ENCODE results near the gene KIF3A.

KIF3A gene

DNA sequence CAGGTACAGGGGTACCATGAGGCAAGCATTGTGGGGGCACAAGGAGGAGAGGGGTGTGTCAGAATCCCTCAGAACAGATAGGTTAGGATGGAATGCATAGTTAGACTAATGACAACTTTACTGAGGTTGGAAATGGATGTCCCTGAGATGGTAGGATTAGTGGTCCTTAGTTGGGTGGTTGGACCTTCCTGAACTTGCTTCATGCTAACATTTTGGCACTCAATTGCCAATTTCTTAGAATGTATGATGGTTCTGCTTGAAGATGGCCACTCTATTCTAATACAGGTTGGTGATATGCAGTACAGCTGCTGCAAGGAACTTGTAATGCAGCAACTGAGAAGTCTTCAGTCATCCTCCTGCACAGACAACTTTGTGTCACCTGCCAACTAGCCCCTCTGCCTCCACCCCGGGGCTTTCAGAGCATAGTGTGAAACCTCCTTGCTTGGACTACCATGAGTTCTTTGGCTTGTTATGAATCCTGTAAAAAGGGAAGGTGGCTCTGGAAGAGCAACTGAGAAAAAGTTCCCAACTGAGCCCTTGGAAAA is 15.3 kb upstream of the KIF3A start:
- no peak for DNase-seq

DNA sequence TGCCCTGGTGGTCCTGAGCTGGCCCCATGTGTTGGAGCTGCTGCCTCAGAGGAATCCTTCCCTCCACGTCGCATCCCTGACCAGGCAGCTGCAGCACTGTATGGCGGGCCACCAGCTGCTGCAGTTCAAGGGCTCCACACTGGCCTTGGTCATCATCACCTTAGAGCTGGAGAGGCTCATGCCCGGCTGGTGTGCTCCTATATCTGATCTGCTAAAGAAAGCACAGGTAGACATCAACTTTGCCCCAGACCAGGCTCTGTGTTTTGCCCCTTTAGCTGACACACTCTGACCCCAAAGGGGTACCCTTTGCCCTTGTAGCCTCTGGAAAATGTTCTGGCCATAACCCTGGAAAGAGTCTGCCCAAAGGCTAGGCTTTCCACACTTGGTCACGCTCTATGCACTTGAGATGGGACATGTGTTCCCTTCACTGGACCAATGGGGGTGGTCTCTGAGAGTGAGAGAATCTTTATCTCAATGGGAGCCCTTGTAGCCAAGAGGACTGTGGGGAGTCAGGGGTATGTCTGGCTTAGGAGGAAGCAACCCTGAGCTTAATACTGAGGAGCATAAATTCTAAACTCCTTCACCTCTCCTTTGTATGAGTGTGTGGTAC is 14.7 kb upstream of the KIF3A start:
- no peak for DNase-seq

DNA sequence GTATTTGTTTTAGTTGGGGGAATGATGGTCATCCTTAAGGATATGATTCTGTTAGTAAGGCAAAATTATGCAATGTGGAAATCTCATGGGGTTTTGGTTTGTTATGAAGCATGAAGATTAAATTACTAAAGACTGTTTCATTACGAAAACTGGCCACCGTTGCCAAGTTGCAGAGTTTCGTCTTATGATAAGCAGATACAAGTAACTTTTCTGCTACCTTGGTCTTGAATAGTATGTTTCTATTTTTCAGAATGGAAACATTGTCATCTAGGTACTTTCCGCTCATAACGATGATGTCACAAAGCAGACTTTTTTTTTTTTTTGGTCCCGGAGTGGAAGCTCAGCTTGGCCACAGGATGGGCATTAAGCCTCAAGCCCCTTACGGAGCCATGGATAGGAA is 14.1 kb upstream of the KIF3A start:
- DNase-seq: peak; percentile 20

GRCh38 chr5:132750471-132751230 is 13.3 kb upstream of the KIF3A start:
- DNase-seq: no peak

DNA sequence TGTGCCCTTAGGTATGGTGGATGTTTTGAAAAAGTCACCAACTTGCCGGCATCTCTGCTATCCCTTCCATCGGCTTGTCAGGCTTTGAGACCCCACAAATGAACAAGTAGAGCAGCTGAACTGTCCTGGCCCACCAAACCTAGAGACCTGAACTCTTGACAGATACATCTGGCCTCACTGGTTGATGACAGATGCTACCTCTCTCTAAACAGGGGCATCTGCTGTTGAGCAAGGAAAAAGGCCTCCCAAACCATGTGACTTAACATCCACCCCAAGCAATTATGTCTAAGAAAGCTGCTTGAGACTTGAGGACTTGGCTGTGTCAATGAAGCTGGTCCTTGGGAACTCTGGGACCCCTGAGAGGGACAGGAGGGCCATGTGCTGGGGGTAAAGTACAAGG is 12.2 kb upstream of the KIF3A start:
- no peak for DNase-seq

- DNase-seq: no peak
Observed at GRCh38 chr5:132748522-132749000, 11.2 kb upstream of the KIF3A start.

DNA sequence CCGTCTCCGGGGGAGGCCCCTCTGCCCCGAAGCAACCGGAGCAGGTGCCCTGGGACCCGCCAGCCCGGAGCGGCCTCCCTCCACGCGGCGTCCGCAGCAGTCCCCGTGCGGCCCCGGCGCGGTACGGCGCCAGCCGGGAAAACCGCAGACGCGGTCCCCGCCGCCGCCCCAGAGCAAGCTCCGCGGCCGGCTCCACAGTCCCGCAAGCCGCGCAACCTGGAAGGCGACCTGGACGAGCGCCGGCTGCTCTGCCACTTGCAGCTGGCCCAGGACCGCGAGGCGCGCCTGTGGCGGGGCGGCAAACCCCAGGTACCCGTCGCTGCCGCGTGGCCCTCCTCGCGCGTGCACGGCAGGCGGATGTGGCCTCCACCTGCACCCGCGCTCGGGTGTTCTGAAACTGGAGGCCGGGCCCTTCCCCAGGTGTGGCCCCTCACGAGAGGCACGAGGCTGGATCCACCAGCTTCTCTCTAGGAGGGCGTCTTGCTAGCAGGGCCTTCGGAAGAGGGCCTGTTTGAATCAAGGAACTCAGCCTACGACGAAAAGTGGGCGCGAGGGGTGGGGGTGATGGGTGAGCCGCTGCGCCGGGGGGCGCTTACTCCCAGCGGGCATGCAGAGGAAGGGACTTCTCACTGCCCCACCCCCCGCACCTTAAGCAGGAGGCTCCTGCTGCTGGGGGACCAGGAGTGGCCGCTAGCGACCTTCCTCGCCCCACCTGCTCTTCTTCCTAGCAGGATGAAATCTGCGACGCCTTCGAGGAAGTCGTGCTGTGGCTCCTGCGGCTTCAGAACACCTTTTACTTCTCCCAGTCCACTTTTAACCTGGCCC is 10.5 kb upstream of the KIF3A start:
- peak; percentile 64 for DNase-seq

DNA sequence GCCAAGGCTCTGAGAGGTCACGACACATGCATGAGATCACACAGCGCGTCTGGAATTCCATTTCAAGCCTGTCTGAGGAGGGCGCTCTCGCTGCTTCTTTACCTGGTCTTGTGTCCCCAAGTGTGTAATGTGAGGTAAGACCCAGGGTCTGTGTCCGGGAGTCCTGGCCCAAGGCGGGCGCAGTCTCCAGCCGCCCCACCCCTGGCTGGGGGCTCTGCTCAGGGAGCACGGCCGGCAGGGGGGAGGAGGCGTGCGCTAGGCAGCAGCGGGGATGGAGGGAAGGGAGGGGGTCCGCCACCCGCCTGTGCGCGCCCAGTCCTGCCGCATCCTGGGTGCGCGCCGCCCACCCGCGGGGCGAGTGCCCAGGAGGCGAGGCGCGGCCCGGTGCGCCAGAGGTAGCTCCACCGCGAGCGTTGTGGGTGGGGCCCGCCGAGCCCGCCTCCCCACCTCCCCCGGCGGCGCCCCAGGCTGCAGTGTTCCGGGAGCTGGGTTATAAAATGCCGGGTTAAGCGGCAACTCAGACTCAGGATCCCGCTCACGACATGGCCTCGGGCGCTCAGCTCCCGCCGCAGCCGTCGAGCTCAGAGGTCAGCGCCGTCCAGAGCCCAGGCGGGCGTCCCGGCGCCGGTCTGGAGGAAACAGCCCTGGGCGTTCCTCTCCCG is 9.7 kb upstream of the KIF3A start, which contains the start of gene CCNI2:
CCNI2 (plus strand) TSS at position 473 of the 662 bp plus-strand sequence; CDS start at position 543, 70 bp downstream.
- DNase-seq: peak; percentile 74

DNA sequence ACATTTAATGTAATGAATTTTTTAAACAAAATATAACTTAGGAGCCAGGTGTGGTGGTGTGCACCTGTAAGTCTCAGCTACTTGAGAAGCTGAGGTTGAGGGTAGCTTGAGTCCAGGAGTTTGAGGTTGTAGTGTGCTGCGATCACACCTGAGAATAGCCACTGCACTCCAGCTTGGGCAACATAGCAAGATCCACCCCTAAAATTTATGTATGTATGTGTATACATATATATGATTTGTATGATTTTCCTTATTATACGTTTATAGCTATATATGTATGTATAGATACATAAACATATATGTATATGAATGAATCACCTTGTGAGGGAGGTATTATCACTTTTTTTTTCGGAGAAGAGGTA is 9.2 kb upstream of the KIF3A start:
- DNase-seq: no peak

DNA sequence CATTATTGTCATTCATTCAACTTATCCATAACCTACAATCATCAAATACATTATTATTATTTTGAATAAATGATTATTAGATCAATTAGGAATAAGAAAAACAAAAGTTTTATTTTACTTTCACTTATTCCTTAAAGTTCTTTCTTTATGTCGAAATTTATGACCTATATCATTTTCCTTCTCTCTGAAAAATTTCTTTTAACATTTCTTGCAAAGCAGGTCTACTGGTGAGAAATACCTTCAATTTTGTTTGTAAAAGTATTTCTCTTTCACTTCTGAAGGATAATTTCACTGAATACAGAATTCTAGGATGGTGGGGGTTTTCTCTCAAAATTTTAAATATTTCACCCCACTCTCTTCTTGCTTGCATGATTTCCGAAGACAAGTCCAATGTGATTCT is 7.3 kb upstream of the KIF3A start:
- no peak for DNase-seq

DNA sequence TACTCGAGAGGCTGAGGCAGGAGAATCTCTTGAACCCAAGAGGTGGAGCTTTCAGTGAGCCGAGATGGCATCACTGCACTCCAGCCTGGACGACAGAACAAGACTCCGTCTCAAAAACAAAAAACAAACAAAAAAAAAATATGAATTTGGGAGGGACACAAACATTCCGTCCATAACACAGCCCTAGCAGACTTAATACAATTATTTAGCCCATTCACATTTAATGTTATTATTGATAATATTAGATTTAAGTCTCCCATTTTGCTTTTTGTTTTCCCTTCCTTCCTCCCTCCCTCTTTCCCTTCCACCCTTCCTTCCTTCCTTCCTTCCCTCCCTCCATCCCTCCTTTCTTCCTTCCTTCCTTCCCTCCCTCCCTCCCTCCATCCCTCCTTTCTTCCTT is 5.3 kb upstream of the KIF3A start:
- no peak for DNase-seq

DNA sequence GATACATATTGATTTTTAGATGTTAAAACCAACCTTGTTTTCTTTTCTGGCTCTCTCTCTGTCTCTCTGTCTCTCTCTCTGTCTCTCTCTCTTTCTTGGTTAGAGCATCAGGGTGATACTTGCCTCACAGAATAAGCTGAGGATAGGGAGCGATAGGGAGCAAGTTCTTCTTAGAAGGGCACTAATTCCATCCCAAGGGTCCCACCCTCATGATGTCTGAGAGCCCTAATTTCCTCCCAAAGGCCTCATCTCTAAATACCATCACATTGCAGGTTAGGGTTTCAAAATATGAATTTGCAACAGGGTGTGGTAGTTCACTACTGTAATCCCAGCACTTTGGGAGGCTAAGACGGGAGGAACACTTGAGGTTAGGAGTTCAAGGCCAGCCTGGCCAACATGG is 4.8 kb upstream of the KIF3A start:
- DNase-seq: no peak

DNA sequence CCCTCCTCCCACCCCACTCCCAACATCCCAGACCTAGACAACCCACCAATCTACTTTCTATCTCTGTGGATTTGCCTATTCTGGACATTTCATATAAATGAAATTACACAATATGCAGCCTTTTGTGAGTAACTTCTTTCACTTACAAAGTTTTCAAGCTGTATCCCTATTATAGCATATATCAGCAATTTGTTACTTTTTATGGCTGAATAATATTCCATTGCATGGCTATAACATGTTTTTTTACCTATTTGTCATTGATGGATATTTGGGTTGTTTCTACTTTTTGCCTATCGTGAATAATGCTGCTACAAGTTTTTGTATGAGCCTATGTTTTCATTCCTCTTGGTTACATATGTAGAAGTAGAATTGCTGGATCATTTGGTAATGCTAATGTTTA is 1.9 kb upstream of the KIF3A start:
- DNase-seq: no peak

GRCh38 chr5:132737982-132738681 is 786 bp upstream of the KIF3A start:
- no peak for DNase-seq

GRCh38 chr5:132734687-132735086 is 2.7 kb downstream of the KIF3A start:
- no peak for DNase-seq

DNA sequence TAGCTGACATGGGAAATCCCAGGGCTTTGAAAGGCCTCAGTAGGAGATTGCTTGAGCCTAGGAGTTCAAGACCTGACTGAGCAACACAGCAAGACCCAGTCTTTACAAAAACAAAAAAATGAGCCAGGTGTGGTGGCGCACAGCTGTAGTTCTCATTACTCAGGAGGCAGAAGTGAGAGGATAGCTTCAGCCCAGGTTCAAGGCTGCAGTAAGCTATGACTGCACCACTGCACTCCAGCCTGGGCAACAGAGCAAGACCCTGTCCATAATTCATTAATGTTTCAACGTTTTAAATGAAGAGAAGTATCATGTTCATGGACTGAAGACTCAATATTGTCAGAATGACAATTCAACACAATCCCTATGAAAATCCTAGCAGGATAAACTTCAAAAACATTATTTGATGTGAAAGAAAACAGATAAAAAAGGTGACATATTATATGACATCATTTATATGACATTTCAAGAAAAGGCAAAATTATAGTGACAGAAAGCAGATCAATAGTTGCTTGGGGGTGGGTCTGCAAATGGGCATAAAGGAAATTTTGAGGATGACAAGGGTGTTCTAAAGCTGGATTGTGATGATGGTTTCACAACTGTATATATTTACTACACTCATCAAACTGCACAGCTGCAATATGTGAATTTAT is 3.7 kb downstream of the KIF3A start:
- no peak for DNase-seq

DNA sequence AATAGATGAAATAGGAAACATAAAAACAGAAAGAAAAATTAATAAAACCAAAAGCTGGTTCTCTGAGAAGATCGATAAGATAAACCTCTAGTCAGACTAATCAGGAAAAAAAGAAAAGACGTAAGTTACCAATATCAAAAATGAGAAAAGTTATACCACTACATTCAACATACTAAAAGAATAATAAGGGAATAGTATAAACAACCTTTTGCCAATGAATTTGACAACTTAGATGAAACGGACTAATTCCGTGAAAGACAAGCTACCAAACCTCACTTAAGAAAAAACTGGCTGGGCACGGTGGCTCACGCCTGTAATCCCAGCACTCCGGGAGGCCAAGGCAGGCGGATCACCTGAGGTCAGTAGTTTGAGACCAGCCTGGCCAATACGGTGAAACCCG is 7.5 kb downstream of the KIF3A start:
- DNase-seq: no peak

GRCh38 chr5:132725745-132726144 is 11.6 kb downstream of the KIF3A start:
- no peak for DNase-seq

GRCh38 chr5:132718544-132719312 is 18.6 kb downstream of the KIF3A start:
- DNase-seq: no peak

- peak; percentile 17 for DNase-seq
Observed at GRCh38 chr5:132714456-132715307, 22.7 kb downstream of the KIF3A start.
